SK-N-SH (cell line): ENCODE data around the gene ELMO1. TPM values are rescaled to one million over a fixed set of nuclear protein-coding genes. Genes with fewer than 3 reads are reported as not detected.

Experiments
- CTCF ChIA-PET: fragments of 300-600, 350-600 bp; formaldehyde crosslinking; extraction: SDS; loops from one replicate; lab custom pipeline; 2021; lab: Yijun Ruan, JAX
- POLR2A ChIA-PET: fragments of 350-600 bp; sonication (Branson Sonifier 250); formaldehyde crosslinking; extraction: SDS; loops from one replicate; lab custom pipeline; 2020; ENCODE audit warnings: antibody characterized with exemption, inconsistent platforms; lab: Yijun Ruan, JAX
- DNase-seq: peaks from one replicate; pipeline ENCODE4 v3.0.0; 2012
- H2AFZ ChIP-seq: fragments of 200-600 bp; sonication (generic); 2 replicates; pipeline ENCODE4 v1.8.1; 2016; ENCODE audit warnings: antibody characterized with exemption, mild to moderate bottlenecking, low read depth
- H3F3A ChIP-seq: fragments of 200-600 bp; sonication (generic); replicated peaks from 2 replicates; pipeline ENCODE3; 2016; ENCODE audit warnings: antibody characterized with exemption, mild to moderate bottlenecking; ENCODE audit not compliant: insufficient read depth
- H3K27ac ChIP-seq, 2 experiments: fragments of 200-500 bp in 1 of 2; fragments of 200-600 bp in 1 of 2; sonication (Bioruptor generic) in 1 of 2; sonication (generic), shearing (Covaris generic) in 1 of 2; 2 replicates each; pipeline versions ENCODE4 v1.5.1 to v1.6.1; 2014 to 2016; ENCODE audit warnings: low read depth in 2 of 2, inconsistent platforms in 1 of 2, low read length in 1 of 2, mild to moderate bottlenecking in 1 of 2, mixed read lengths in 1 of 2
- H3K27me3 ChIP-seq: fragments of 200-600 bp; sonication (generic), shearing (Covaris generic); 2 replicates; pipeline ENCODE4 v1.6.1; 2016; ENCODE audit warnings: mixed run types; ENCODE audit not compliant: insufficient read depth
- H3K36me3 ChIP-seq, 2 experiments: fragments of 200-500 bp in 1 of 2; fragments of 200-600 bp in 1 of 2; sonication (Bioruptor generic) in 1 of 2; sonication (generic) in 1 of 2; replicated peaks in 1 of 2; 2 replicates each; pipeline versions ENCODE3 to v1.5.1; 2014 to 2016; ENCODE audit warnings: low read length in 1 of 2, mild to moderate bottlenecking in 1 of 2; ENCODE audit not compliant: insufficient read depth in 2 of 2, control insufficient read depth in 1 of 2
- H3K4me1 ChIP-seq, 2 experiments: fragments of 200-500 bp in 1 of 2; fragments of 200-600 bp in 1 of 2; sonication (Bioruptor generic) in 1 of 2; sonication (generic), shearing (Covaris generic) in 1 of 2; 2 replicates each; pipeline versions ENCODE4 v1.5.1 to v1.6.1; 2014 to 2016; ENCODE audit warnings: low read depth in 1 of 2, low read length in 1 of 2, mixed run types in 1 of 2; ENCODE audit not compliant: insufficient read depth in 2 of 2, control insufficient read depth in 1 of 2
- H3K4me2 ChIP-seq: fragments of 200-600 bp; sonication (generic), shearing (Covaris generic); 2 replicates; pipeline ENCODE4 v1.6.1; 2017; ENCODE audit warnings: mixed run types
- H3K4me3 ChIP-seq, 2 experiments: fragments of 200-500 bp in 1 of 2; fragments of 200-600 bp in 1 of 2; sonication (Bioruptor generic) in 1 of 2; sonication (generic), shearing (Covaris generic) in 1 of 2; 2 replicates each; pipeline versions ENCODE4 v1.5.1 to v1.8.1; 2014 to 2016; ENCODE audit warnings: low read depth in 2 of 2, inconsistent platforms in 1 of 2, low read length in 1 of 2, mild to moderate bottlenecking in 1 of 2, mixed read lengths in 1 of 2, moderate library complexity in 1 of 2
- H3K79me2 ChIP-seq: fragments of 200-600 bp; sonication (generic); 2 replicates; pipeline ENCODE4 v1.8.1; 2017; ENCODE audit warnings: mild to moderate bottlenecking; ENCODE audit not compliant: insufficient read depth
- H3K9ac ChIP-seq: fragments of 200-600 bp; sonication (generic); 2 replicates; pipeline ENCODE4 v1.6.1; 2017; ENCODE audit warnings: mixed run types
- H3K9me2 ChIP-seq: fragments of 200-600 bp; sonication (generic); 2 replicates; pipeline ENCODE4 v1.6.1; 2017; ENCODE audit warnings: mixed run types
- H3K9me3 ChIP-seq: fragments of 200-600 bp; sonication (generic); 2 replicates; pipeline ENCODE4 v1.6.1; 2017; ENCODE audit warnings: mixed run types, mild to moderate bottlenecking, moderate library complexity
- H4K20me1 ChIP-seq: fragments of 200-600 bp; sonication (generic); 2 replicates; pipeline ENCODE4 v1.6.1; 2017; ENCODE audit warnings: mild to moderate bottlenecking, mixed run types; ENCODE audit not compliant: insufficient read depth
- CTCF ChIP-seq: fragments of 200-600 bp; sonication (generic); IDR thresholded peaks from 2 replicates; pipeline ENCODE4 v1.6.1; 2017; ENCODE audit warnings: antibody characterized with exemption, mild to moderate bottlenecking, moderate library complexity
- EP300 ChIP-seq, 2 experiments: IDR thresholded peaks; 2 replicates each; pipeline versions ENCODE4 v1.4.0 to v1.6.1; 2012; ENCODE audit warnings: borderline replicate concordance in 1 of 2, low read depth in 1 of 2, low read length in 1 of 2
- EZH2phosphoT487 ChIP-seq: fragments of 200-600 bp; sonication (generic); IDR thresholded peaks from 2 replicates; pipeline ENCODE4 v1.6.1; 2017; ENCODE audit warnings: low read depth, mixed run types, mild to moderate bottlenecking, antibody characterized with exemption, moderate library complexity, borderline replicate concordance
- FOXM1 ChIP-seq: IDR thresholded peaks from 2 replicates; pipeline ENCODE4 v1.4.0; 2012; ENCODE audit warnings: low read depth, mild to moderate bottlenecking
- GABPA ChIP-seq: IDR thresholded peaks from 2 replicates; pipeline ENCODE4 v1.4.0; 2012; ENCODE audit warnings: low read depth, mild to moderate bottlenecking
- NFIC ChIP-seq: IDR thresholded peaks from 2 replicates; pipeline ENCODE4 v1.4.0; 2012; ENCODE audit warnings: borderline replicate concordance
- NRF1 ChIP-seq: IDR thresholded peaks from 2 replicates; pipeline ENCODE4 v1.6.1; 2012; ENCODE audit warnings: low read depth, mild to moderate bottlenecking, low read length
- RAD21 ChIP-seq: IDR thresholded peaks from 2 replicates; pipeline ENCODE4 v1.6.1; 2012; ENCODE audit warnings: mild to moderate bottlenecking, low read length
- RCOR1 ChIP-seq: fragments of 150-350 bp; IDR thresholded peaks from 2 replicates; pipeline ENCODE4 v1.6.1; 2017; ENCODE audit warnings: antibody characterized with exemption, low read length
- SIN3A ChIP-seq: IDR thresholded peaks from 2 replicates; pipeline ENCODE4 v1.6.1; 2012; ENCODE audit warnings: low read depth, mild to moderate bottlenecking, low read length, moderate library complexity, borderline replicate concordance
- TAF1 ChIP-seq: IDR thresholded peaks from 2 replicates; pipeline ENCODE4 v1.6.1; 2012; ENCODE audit warnings: low read depth, mild to moderate bottlenecking, low read length, moderate library complexity, borderline replicate concordance
- TCF12 ChIP-seq: IDR thresholded peaks from 2 replicates; pipeline ENCODE4 v1.4.0; 2012
- TEAD4 ChIP-seq: IDR thresholded peaks from 2 replicates; pipeline ENCODE4 v1.4.0; 2012; ENCODE audit warnings: mild to moderate bottlenecking, borderline replicate concordance; ENCODE audit not compliant: insufficient read depth
- YY1 ChIP-seq: IDR thresholded peaks from 2 replicates; pipeline ENCODE4 v1.4.0; 2012; ENCODE audit warnings: low read depth, mild to moderate bottlenecking
- WGBS: methylation state at CpG from one replicate; pipeline ENCODE4 v1.1.6; 2017; ENCODE audit warnings: low lambda C conversion rate; 5-methylcytosine and 5-hydroxymethylcytosine counted together
- polyA plus RNA-seq, 3 experiments: library from polyadenylated mRNA; depleted of rRNA; stranded (reverse); fragments of >200 nt; gene quantifications; 2 replicates each; pipeline ENCODE4 v1.2.3, GENCODE V29; 2012
- TF ChIP-seq, protein P1 (sequence below): IDR thresholded peaks from 2 replicates; pipeline ENCODE4 v1.4.0; 2012; ENCODE audit warnings: low read depth
- TF ChIP-seq, protein P2 (sequence below): IDR thresholded peaks from 2 replicates; pipeline ENCODE4 v1.4.0; 2012; ENCODE audit warnings: low read depth, borderline replicate concordance
- TF ChIP-seq, protein P3 (sequence below): IDR thresholded peaks from 2 replicates; pipeline ENCODE4 v1.4.0; 2012; ENCODE audit warnings: low read depth, borderline replicate concordance

The ELMO1 gene
- polyA plus RNA-seq, 1 of the 3 experiments (the other 2 are of a cell fraction), result 0.64 TPM

DNA sequence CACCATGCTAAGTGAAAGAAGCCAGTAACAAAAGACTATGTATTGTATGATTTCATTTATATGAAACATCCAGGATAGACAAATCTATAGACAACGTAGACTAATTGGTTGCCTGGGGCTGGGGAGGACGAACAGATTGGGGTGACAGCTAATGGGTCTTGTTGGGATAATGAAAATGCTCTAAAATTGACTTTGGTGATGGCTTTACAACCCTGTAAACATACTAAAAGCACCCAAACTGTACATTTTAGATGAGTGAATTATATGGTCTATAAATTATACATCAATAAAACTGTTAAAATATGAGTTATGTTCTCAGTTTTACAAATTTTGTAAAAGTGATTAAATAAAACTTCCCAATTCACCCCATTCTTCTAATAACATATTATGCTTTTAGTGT is 261.5 kb downstream of the ELMO1 start:
- POLR2A ChIA-PET, result no interaction called here
- H3K9ac ChIP-seq, result no peak overlapping the region
- DNase-seq, result no peak

More for the DNA sequence above, 261.5 kb downstream of the ELMO1 start:
- H3K27me3 ChIP-seq, result no peaks in the 10 kb centered on the region
- H3K36me3 ChIP-seq, result no peaks in the 10 kb centered on the region
- H3K79me2 ChIP-seq, result no peaks in the 10 kb centered on the region
- no peaks in the 10 kb centered on the region for H3K9me2 ChIP-seq
- TF ChIP-seq YY1 (no peak), TAF1 (no peak), TCF12 (no peak), FOXM1 (no peak), SIN3A (no peak), NRF1 (no peak), GABPA (no peak), EP300 (IDR thresholded peaks at IDR 0.05; ENCODE audit: borderline replicate concordance in 1 of 2, low read depth in 1 of 2, low read length in 1 of 2) (no peak), EZH2phosphoT487 (no peak), TEAD4 (no peak), RAD21 (no peak), CTCF (no peak), NFIC (no peak), RCOR1 (no peak)
- TF ChIP-seq, protein P1, sequence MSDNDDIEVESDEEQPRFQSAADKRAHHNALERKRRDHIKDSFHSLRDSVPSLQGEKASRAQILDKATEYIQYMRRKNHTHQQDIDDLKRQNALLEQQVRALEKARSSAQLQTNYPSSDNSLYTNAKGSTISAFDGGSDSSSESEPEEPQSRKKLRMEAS, result no peak
- TF ChIP-seq, protein P2, sequence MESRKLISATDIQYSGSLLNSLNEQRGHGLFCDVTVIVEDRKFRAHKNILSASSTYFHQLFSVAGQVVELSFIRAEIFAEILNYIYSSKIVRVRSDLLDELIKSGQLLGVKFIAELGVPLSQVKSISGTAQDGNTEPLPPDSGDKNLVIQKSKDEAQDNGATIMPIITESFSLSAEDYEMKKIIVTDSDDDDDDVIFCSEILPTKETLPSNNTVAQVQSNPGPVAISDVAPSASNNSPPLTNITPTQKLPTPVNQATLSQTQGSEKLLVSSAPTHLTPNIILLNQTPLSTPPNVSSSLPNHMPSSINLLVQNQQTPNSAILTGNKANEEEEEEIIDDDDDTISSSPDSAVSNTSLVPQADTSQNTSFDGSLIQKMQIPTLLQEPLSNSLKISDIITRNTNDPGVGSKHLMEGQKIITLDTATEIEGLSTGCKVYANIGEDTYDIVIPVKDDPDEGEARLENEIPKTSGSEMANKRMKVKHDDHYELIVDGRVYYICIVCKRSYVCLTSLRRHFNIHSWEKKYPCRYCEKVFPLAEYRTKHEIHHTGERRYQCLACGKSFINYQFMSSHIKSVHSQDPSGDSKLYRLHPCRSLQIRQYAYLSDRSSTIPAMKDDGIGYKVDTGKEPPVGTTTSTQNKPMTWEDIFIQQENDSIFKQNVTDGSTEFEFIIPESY, result no peak
- TF ChIP-seq, protein P3, sequence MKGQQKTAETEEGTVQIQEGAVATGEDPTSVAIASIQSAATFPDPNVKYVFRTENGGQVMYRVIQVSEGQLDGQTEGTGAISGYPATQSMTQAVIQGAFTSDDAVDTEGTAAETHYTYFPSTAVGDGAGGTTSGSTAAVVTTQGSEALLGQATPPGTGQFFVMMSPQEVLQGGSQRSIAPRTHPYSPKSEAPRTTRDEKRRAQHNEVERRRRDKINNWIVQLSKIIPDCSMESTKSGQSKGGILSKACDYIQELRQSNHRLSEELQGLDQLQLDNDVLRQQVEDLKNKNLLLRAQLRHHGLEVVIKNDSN, result no peak
- H2AFZ ChIP-seq, result no peak overlapping the region
- H3K27ac ChIP-seq, result no peak overlapping the region
- CTCF ChIA-PET, result interaction anchor here (1.3 to 20.0 kb wide), 4 partner anchors 10 to 699 kb away, joined by 3 to 460 read pairs (median 176); no protein-coding TSS in a partner anchor
- H3K9me3 ChIP-seq, result no peaks in the 10 kb centered on the region
- no peak overlapping the region for H3K4me2 ChIP-seq
- no peaks in the 10 kb centered on the region for H4K20me1 ChIP-seq
- 16% methylated on average over 2 of the region's 2 CpGs for WGBS
- no peaks in the 10 kb centered on the region for H3F3A ChIP-seq
- no peaks in the 10 kb centered on the region for H3K4me1 ChIP-seq
- no peak overlapping the region for H3K4me3 ChIP-seq
